HG02884 (cell line): ENCODE data around the gene C22orf31.

Experiments used
- ATAC-seq: cut with Tn5 transposase; IDR thresholded peaks from one replicate; pipeline ENCODE4 v1.9.1; 2021; ENCODE audit warnings: mild to moderate bottlenecking, moderate library complexity; ENCODE audit not compliant: unreplicated experiment

The C22orf31 gene

GRCh38 chr22:29081517-29082236, 20.0 kb upstream of the C22orf31 start:
- no peak for ATAC-seq

- ATAC-seq, result no peak
These were observed 18.7 kb upstream of the C22orf31 start for GRCh38 chr22:29080106-29080975.

- no peak for ATAC-seq
These were observed 17.7 kb upstream of the C22orf31 start for GRCh38 chr22:29079218-29079901.

- no peak for ATAC-seq
These were observed 17.2 kb upstream of the C22orf31 start for GRCh38 chr22:29078869-29079207.

- no peak for ATAC-seq
These were observed 16.6 kb upstream of the C22orf31 start for GRCh38 chr22:29078036-29078868.

GRCh38 chr22:29074276-29074772, 12.7 kb upstream of the C22orf31 start:
- ATAC-seq, result no peak

- ATAC-seq, result no peak
These were observed 12.1 kb upstream of the C22orf31 start for GRCh38 chr22:29073618-29074275.

GRCh38 chr22:29072979-29073617, 11.5 kb upstream of the C22orf31 start, which contains the start of gene KREMEN1:
Gene KREMEN1 (plus strand): TSS chr22:29073035. CDS start chr22:29073131, 96 bp downstream.
- ATAC-seq, result no peak

GRCh38 chr22:29072193-29072978, 10.8 kb upstream of the C22orf31 start:
- no peak for ATAC-seq

GRCh38 chr22:29071261-29072045, 9.8 kb upstream of the C22orf31 start:
- ATAC-seq, result no peak

- no peak for ATAC-seq
These were observed 8.9 kb upstream of the C22orf31 start for GRCh38 chr22:29070490-29070889.

- ATAC-seq, result no peak
These were observed 7.8 kb upstream of the C22orf31 start for GRCh38 chr22:29069463-29069862.

GRCh38 chr22:29065468-29066190, 4.0 kb upstream of the C22orf31 start:
- no peak for ATAC-seq

- no peak for ATAC-seq
These were observed 723 bp upstream of the C22orf31 start for GRCh38 chr22:29062286-29062821.

GRCh38 chr22:29060931-29061330, 700 bp downstream of the C22orf31 start:
- no peak for ATAC-seq

GRCh38 chr22:29060251-29060869, 1.3 kb downstream of the C22orf31 start:
- ATAC-seq, result no peak

GRCh38 chr22:29056472-29056871, 5.2 kb downstream of the C22orf31 start:
- no peak for ATAC-seq
